ENCODE data around the gene PARD3. TPM values are rescaled to one million over a fixed set of nuclear protein-coding genes. Genes with fewer than 3 reads are reported as not detected.
A peak's percentile ranks its signal among the peaks of the same experiment; 100 is the strongest.
"Not testable (repeated sequence)": the region's sequence is repeated elsewhere in the genome, so short reads cannot be mapped to it uniquely, and the experiment has no call there.

PARD3 gene
- total RNA-seq, 1 experiment from 2014 or later, result 57.4 TPM

- Histone ChIP-seq H3K27ac (no peak overlapping the region), H3K4me1 (replicated peaks; ENCODE audit: insufficient read depth) (no peaks in the 10 kb centered on the region; the same call in 1 of the 2 replicates), H3K4me3 (no peak overlapping the region), H3K36me3 (ENCODE audit: low read depth) (no peaks in the 10 kb centered on the region), H3K79me2 (ENCODE audit: low read depth) (no peaks in the 10 kb centered on the region), H3K9me3 (ENCODE audit: insufficient read depth, low read depth) (no peaks in the 10 kb centered on the region), H3K27me3 (ENCODE audit: insufficient read depth, low read depth) (no peaks in the 10 kb centered on the region), H3K9me2 (ENCODE audit: insufficient read depth) (no peaks in the 10 kb centered on the region), H2AFZ (no peak overlapping the region), H3K4me2 (no peak overlapping the region), H3F3A (ENCODE audit: insufficient read depth, low read depth) (no peaks in the 10 kb centered on the region), H4K20me1 (ENCODE audit: insufficient read depth) (no peaks in the 10 kb centered on the region; the same call in 1 of the 2 replicates)
- no TSS peak for BruUV-seq (replicated peaks)
- DNase-seq, result no peak
- TF ChIP-seq CTCF (conservative IDR thresholded peaks at IDR 0.05) (no peak), EZH2 (IDR thresholded peaks at IDR 0.05; ENCODE audit: low read depth) (no peak)
- intact Hi-C loops (cut with micrococcal nuclease; ENCODE audit: unreplicated experiment), result no loop called here
- ChIA-PET CTCF (no interaction called here), POLR2A (ENCODE audit: unreplicated experiment) (no interaction called here)
Measured at GRCh38 chr10:34428501-34428900, 386.6 kb downstream of the PARD3 start.

- H3K27ac ChIP-seq, result no peak overlapping the region
- H3K36me3 ChIP-seq (ENCODE audit: low read depth), result no peaks in the 10 kb centered on the region
- no TSS peak for BruUV-seq (replicated peaks)
- ChIA-PET POLR2A (ENCODE audit: unreplicated experiment) (no interaction called here), CTCF (no interaction called here)
- no peaks in the 10 kb centered on the region for H3K9me3 ChIP-seq (ENCODE audit: insufficient read depth, low read depth)
- H3K27me3 ChIP-seq (ENCODE audit: insufficient read depth, low read depth), result no peaks in the 10 kb centered on the region
- H3K4me3 ChIP-seq, result no peak overlapping the region
- no peak overlapping the region for H2AFZ ChIP-seq
- no peaks in the 10 kb centered on the region; the same call in 1 of the 2 replicates for H3K4me1 ChIP-seq (replicated peaks; ENCODE audit: insufficient read depth)
- no peaks in the 10 kb centered on the region for H3K9me2 ChIP-seq (ENCODE audit: insufficient read depth)
- no peaks in the 10 kb centered on the region for H3K79me2 ChIP-seq (ENCODE audit: low read depth)
- no peak overlapping the region for H3K4me2 ChIP-seq
- no peak for DNase-seq
- no peaks in the 10 kb centered on the region for H3F3A ChIP-seq (ENCODE audit: insufficient read depth, low read depth)
- no peak for TF ChIP-seq CTCF (conservative IDR thresholded peaks at IDR 0.05)
- no peak for TF ChIP-seq EZH2 (IDR thresholded peaks at IDR 0.05; ENCODE audit: low read depth)
- no peaks in the 10 kb centered on the region; the same call in 1 of the 2 replicates for H4K20me1 ChIP-seq (ENCODE audit: insufficient read depth)
- intact Hi-C loops (cut with micrococcal nuclease; ENCODE audit: unreplicated experiment), result no loop called here
Measured at GRCh38 chr10:34427911-34428216, 387.2 kb downstream of the PARD3 start.

- H4K20me1 ChIP-seq (ENCODE audit: insufficient read depth); H3K4me1 ChIP-seq (replicated peaks; ENCODE audit: insufficient read depth); H2AFZ ChIP-seq; H3K4me3 ChIP-seq; intact Hi-C loops (cut with micrococcal nuclease; ENCODE audit: unreplicated experiment); CTCF ChIA-PET; H3K36me3 ChIP-seq (ENCODE audit: low read depth); H3K4me2 ChIP-seq; H3K9me3 ChIP-seq (ENCODE audit: insufficient read depth, low read depth); H3K9me2 ChIP-seq (ENCODE audit: insufficient read depth); POLR2A ChIA-PET (ENCODE audit: unreplicated experiment); H3F3A ChIP-seq (ENCODE audit: insufficient read depth, low read depth); H3K79me2 ChIP-seq (ENCODE audit: low read depth); BruUV-seq (replicated peaks); H3K27me3 ChIP-seq (ENCODE audit: insufficient read depth, low read depth): not testable (repeated sequence)
- peak; percentile 36 to 67 for DNase-seq
- peak overlapping the region; percentile 32; the same call in 1 of the 2 replicates for H3K27ac ChIP-seq
Measured at GRCh38 chr10:34427158-34427910, 387.8 kb downstream of the PARD3 start.

- POLR2A ChIA-PET (ENCODE audit: unreplicated experiment); H3K4me3 ChIP-seq; H3F3A ChIP-seq (ENCODE audit: insufficient read depth, low read depth); intact Hi-C loops (cut with micrococcal nuclease; ENCODE audit: unreplicated experiment); H3K36me3 ChIP-seq (ENCODE audit: low read depth); H3K4me1 ChIP-seq (replicated peaks; ENCODE audit: insufficient read depth); H4K20me1 ChIP-seq (ENCODE audit: insufficient read depth); H2AFZ ChIP-seq; H3K9me2 ChIP-seq (ENCODE audit: insufficient read depth); BruUV-seq (replicated peaks); H3K79me2 ChIP-seq (ENCODE audit: low read depth); DNase-seq; CTCF ChIA-PET; H3K9me3 ChIP-seq (ENCODE audit: insufficient read depth, low read depth); H3K4me2 ChIP-seq; H3K27me3 ChIP-seq (ENCODE audit: insufficient read depth, low read depth): not testable (repeated sequence)
- peak overlapping the region; percentile 32; the same call in 1 of the 2 replicates for H3K27ac ChIP-seq
Measured at GRCh38 chr10:34426538-34427157, 388.4 kb downstream of the PARD3 start.
